HG03139 (cell line): ENCODE data around the gene SBF2.
"Not testable (repeated sequence)": the region's sequence is repeated elsewhere in the genome, so short reads cannot be mapped to it uniquely, and the experiment has no call there.

Experiments
- ATAC-seq: cut with Tn5 transposase; IDR thresholded peaks from one replicate; pipeline ENCODE4 v1.9.1; 2021; ENCODE audit not compliant: unreplicated experiment

SBF2 gene

DNA sequence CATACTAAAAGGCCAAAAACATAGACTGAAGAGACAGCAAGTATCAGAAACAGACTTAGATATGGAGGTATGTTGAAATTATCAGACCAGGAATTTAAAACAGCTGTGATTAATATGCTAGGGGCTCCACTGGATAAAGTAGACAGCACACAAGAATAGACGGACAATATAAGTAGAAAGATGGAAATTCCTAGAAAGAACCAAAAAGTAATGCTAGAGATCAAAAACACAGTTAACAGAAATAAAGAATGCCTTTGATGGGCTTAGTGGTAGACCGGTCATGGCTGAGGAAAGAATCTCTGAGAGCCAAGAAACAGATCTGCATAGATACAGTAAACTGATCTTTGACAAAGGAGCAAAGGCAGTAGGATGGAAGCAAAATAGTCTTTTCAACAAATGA, 380.0 kb downstream of the SBF2 start:
- no peak for ATAC-seq

- no peak for ATAC-seq
These were observed 387.8 kb downstream of the SBF2 start for GRCh38 chr11:9905960-9906791.

- ATAC-seq: no peak
These were observed 388.5 kb downstream of the SBF2 start for GRCh38 chr11:9905501-9905951.

- ATAC-seq: no peak
These were observed 390.4 kb downstream of the SBF2 start for GRCh38 chr11:9903579-9903978.

DNA sequence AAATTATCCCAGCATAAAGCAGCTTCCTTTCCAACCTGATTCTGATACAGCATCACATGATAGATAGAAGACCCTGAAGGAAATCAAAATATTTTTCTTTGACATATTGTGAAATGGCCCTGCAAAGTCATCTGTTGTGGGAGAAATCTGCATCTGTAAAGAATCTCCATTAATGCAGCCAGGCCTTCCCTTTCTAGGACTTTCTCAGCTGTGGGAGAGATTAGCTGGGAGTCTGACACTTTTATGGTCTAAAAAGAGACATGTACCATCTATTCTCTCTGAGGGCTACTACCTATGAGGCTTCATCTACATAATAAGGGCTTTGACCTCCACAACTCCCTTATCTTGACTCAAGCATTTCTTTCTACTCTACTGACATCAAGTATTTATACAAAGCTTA, 392.1 kb downstream of the SBF2 start:
- ATAC-seq: no peak

- ATAC-seq: not testable (repeated sequence)
These were observed 393.8 kb downstream of the SBF2 start for GRCh38 chr11:9900253-9900652.

GRCh38 chr11:9899676-9900075, 394.3 kb downstream of the SBF2 start:
- ATAC-seq: no peak

DNA sequence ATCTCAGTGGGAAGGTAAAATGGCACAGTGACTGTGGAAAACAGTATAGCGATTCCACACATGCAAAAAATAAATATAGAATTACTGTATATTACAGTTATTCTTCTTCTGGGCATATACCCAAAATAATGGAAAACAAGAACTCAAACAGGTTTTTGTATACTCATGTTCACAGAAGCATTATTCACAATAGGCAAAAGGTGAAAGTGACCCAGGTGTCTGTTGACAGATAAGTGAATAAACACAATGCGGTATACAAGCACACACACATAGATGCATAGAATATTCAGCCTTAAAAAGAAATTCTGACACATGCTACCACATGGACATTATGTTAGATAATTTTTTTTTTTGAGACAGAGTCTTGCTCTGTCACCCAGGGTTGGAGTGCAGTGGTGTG, 397.1 kb downstream of the SBF2 start:
- ATAC-seq: no peak

- ATAC-seq: no peak
These were observed 399.0 kb downstream of the SBF2 start for GRCh38 chr11:9895006-9895405.

- no peak for ATAC-seq
These were observed 400.5 kb downstream of the SBF2 start for GRCh38 chr11:9893474-9893873.

GRCh38 chr11:9888938-9889337, 405.1 kb downstream of the SBF2 start:
- ATAC-seq: no peak

DNA sequence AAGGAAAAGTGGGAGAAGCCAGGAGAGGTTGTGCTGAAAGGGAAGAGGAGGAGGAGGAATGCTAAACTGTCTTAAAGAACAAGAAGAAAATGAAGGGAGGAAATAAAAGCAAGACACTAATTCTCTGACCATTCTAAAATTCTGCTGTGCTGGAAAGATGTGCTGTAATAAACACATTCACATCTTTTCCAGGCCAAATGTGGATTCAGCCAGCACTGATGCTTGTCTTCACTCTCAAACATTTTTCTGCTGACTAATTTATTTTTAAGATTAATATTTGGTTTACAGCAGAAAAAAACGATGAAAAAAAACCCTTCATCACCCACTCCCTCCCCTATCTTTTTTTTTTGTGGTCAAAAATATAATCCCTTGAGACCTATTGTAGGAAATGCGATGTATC, 406.5 kb downstream of the SBF2 start:
- ATAC-seq: no peak

DNA sequence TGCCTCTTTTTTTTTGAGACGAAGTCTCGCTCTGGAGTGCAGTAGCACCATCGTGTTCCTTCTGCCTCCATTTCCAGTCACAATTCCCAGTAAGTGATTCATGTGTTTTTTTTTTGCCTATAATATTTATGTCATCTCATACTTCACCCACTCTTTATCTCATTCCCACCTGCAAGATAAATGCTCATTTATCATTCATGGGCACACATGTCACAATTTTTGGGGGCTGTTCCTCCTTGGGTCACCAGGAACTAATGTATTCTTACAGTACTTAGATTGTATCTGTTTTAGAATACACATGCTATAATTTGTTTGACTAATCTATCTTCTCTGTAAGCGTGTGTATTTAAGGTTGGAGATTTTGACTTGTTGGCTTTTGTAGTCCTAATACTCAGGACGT, 407.4 kb downstream of the SBF2 start:
- ATAC-seq: no peak

DNA sequence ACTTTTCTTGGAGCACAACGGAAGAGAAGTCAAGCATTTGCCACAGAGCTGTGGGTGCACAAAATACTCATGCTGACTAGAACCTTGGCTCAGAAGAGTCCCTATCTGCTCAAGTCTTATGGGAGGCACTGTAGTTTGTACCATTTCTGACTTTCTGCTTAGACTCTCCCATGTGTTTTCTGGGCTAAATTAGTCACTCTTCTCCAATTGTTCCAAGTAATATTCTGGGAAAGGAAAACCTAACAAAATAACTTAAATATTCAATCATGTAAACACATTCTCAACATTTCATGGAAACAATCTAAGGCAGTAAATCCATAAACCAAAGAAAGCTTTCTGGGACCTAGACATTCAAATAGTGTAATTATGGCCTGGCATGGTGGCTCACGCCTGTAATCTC, 409.4 kb downstream of the SBF2 start:
- no peak for ATAC-seq

DNA sequence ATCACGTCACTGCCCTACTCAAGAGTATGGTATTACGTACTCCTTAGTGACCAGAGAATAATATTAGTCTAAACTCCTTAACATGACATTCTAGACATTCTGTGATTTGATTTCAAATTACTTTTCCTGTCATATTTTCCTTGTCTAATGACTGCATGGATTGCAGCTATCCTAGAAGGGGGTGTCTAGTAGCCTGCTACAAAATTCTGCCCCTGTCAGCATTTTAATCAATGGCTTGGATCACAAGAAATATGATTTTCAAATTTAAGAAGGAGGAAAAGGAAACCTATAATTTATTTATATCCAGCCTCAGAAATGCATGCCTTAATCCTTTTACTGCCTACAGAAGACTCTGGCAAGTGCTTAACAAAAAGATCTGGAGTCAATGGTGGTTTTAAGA, 413.4 kb downstream of the SBF2 start:
- no peak for ATAC-seq

DNA sequence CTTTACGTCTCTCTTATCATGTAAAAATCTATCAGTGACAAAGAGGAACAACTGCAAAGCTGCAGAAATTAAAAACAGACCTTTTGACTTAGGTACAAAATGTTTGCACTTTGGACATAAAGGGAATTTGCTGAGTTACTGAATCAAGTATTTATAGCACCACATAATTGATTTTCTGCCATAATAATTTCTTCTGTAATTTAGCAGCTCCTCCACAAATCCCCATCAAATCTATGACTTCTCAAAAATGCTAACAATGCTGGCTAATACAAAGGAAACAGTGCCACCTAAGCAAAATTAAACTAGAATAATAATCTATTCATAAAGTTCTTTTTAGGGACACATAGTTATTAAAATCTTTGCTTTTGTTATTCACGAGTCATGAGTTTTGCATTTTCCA, 415.1 kb downstream of the SBF2 start:
- ATAC-seq: no peak

- ATAC-seq: no peak
These were observed 417.7 kb downstream of the SBF2 start for GRCh38 chr11:9876331-9876730.

DNA sequence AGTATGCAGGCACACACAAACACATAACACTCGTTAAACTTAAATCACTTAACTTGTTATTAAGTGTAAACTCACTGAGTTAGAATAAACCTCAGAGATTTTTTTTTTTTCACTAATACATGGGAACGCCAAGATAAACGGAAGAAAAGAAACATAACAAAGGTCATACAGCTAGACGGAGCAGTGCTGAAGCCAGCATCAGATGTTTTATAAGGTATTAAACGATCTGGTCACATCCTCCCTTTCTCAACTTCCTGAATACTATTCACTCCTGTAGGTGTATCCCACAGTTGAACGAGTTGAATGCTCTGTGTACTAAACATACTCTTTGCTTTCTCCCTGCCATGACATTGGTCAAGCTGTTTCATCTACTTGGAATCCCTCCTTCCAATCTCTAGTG, 418.2 kb downstream of the SBF2 start:
- ATAC-seq: no peak

DNA sequence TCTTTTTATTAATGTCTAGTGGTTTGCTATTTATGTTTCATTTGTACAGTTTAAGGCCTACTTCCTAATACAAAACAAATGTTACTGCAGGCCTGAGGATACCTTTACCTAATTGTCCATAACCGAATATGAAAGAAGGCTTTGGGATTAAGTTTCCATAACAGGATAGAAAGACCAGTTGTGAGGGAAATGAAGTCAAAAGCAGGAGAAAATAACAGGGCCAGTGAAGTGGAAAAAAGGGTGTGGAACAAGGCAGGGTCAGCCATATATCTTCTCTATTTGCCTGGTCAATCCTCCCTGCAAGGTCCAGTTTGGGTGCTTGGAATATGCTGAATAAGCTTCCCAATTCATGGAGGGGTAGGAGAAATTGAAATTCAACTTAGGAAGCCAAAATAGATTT, 418.6 kb downstream of the SBF2 start:
- no peak for ATAC-seq

- no peak for ATAC-seq
These were observed 419.6 kb downstream of the SBF2 start for GRCh38 chr11:9874466-9874865.

GRCh38 chr11:9868641-9869040, 425.4 kb downstream of the SBF2 start:
- no peak for ATAC-seq

GRCh38 chr11:9862981-9863380, 431.0 kb downstream of the SBF2 start:
- ATAC-seq: no peak
